ENCODE results near the gene KCTD2. TPM values are rescaled to one million over a fixed set of nuclear protein-coding genes. Genes with fewer than 3 reads are reported as not detected.
A peak's percentile ranks its signal among the peaks of the same experiment; 100 is the strongest.

The KCTD2 gene
- total and polyA plus RNA-seq, 2 of the 13 experiments (the other 11 are each of a cell fraction or from before 2014, with no cell fraction given), result 28.3 to 32.6 TPM

DNA sequence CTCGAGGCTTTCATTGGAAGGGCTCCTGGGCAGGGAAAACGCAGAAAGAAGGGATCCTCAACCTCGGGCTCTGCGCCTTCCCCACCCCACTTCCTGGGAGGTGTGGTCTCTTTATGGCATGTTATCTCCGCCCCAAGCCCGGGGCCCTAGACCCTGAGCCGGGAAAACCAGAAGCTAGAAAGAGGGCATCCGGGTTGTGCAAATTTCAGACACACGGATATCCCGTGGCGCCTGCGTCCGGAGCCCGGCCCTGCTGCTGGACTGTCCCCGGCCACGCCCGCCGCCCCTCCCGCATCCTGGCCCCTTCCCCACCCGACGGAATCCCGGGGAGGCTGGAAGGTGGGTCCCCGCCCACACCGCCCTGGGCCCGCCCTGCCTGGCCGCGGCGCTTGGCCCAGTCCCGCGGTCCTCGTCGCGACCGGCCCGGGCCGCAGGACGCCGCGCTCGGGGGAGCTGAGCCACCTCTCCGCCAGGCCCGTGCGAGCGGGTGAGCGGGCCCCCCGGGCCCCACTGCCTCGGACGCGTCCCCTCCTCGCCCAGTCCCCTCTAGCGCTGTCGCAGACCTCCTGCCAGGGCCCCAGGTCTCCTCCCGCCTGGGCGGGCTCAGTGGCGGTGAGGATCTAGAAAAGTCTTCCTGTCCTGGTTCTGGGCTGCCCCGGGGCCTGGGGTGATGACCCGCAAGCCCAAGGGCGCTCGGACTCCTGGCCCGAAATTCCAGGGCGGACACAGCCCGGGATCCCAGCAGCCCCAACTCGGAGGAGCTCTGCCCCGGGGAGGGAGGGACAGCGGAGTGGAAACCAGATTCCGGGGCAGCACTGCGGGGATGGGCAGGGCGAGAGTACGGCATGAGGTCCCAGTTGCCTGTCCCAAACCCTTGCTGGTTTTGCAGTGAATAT lies 40.8 kb downstream of the KCTD2 start, which contains the start of gene SLC16A5 (continued):
- no peak for TF ChIP-seq IRF1 (CRISPR knock-in tag; IDR thresholded peaks at IDR 0.05; ENCODE audit: low read depth)
- no peak for TF ChIP-seq CENPX (CRISPR knock-in tag; IDR thresholded peaks at IDR 0.05)
- no peak for TF ChIP-seq DNMT1 (CRISPR knock-in tag; IDR thresholded peaks at IDR 0.05)
- TF ChIP-seq ZNF740 (CRISPR knock-in tag; IDR thresholded peaks at IDR 0.05), result 0 out of 2 replicates have a peak, but pooled peaks have one; percentile 36
- no peak for TF ChIP-seq KDM4B (CRISPR knock-in tag; IDR thresholded peaks at IDR 0.05)
- TF ChIP-seq SPEN (CRISPR knock-in tag; IDR thresholded peaks at IDR 0.05; ENCODE audit: low read depth), result no peak
- 0 out of 2 replicates have a peak, but pooled peaks have one; percentile 66 for TF ChIP-seq ELF4 (CRISPR knock-in tag; IDR thresholded peaks at IDR 0.05; ENCODE audit: borderline replicate concordance)
- TF ChIP-seq, protein P1, sequence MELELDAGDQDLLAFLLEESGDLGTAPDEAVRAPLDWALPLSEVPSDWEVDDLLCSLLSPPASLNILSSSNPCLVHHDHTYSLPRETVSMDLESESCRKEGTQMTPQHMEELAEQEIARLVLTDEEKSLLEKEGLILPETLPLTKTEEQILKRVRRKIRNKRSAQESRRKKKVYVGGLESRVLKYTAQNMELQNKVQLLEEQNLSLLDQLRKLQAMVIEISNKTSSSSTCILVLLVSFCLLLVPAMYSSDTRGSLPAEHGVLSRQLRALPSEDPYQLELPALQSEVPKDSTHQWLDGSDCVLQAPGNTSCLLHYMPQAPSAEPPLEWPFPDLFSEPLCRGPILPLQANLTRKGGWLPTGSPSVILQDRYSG (CRISPR knock-in tag; IDR thresholded peaks at IDR 0.05), result no peak
- TF ChIP-seq ZNF234 (CRISPR knock-in tag; conservative IDR thresholded peaks at IDR 0.05), result no peak
- TF ChIP-seq ZNF720 (CRISPR knock-in tag; IDR thresholded peaks at IDR 0.05), result no peak
- no peak for TF ChIP-seq ZFAT (CRISPR knock-in tag; conservative IDR thresholded peaks at IDR 0.05)
- TF ChIP-seq ZNF275 (CRISPR knock-in tag; IDR thresholded peaks at IDR 0.05; ENCODE audit: borderline replicate concordance), result no peak
- TF ChIP-seq MAFK (conservative IDR thresholded peaks at IDR 0.05 in 1 of 2, IDR thresholded peaks at IDR 0.05 in 1 of 2; ENCODE audit: low read length in 2 of 2), result no peak
- TF ChIP-seq ZNF296 (CRISPR knock-in tag; conservative IDR thresholded peaks at IDR 0.05), result no peak
- TF ChIP-seq, protein P2, sequence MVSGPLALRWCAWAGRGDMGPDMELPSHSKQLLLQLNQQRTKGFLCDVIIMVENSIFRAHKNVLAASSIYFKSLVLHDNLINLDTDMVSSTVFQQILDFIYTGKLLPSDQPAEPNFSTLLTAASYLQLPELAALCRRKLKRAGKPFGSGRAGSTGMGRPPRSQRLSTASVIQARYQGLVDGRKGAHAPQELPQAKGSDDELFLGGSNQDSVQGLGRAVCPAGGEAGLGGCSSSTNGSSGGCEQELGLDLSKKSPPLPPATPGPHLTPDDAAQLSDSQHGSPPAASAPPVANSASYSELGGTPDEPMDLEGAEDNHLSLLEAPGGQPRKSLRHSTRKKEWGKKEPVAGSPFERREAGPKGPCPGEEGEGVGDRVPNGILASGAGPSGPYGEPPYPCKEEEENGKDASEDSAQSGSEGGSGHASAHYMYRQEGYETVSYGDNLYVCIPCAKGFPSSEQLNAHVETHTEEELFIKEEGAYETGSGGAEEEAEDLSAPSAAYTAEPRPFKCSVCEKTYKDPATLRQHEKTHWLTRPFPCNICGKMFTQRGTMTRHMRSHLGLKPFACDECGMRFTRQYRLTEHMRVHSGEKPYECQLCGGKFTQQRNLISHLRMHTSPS (CRISPR knock-in tag; IDR thresholded peaks at IDR 0.05; ENCODE audit: low read depth), result no peak; the same call in 1 of the 2 replicates
- no peak for TF ChIP-seq NBN (conservative IDR thresholded peaks at IDR 0.05)
- no peak for TF ChIP-seq GMEB2 (CRISPR knock-in tag; IDR thresholded peaks at IDR 0.05; ENCODE audit: low read depth)
- TF ChIP-seq ZNF326 (CRISPR knock-in tag; IDR thresholded peaks at IDR 0.05; ENCODE audit: borderline replicate concordance), result no peak

All from HepG2 (cell line).